Skeletal muscle cell (primary cell): ENCODE results near the gene GCDH.
"Not testable (repeated sequence)": the region's sequence is repeated elsewhere in the genome, so short reads cannot be mapped to it uniquely, and the experiment has no call there.

Experiments
- DNase-seq: peaks from one replicate; pipeline ENCODE4 v3.0.0-alpha.2; 2010; ENCODE audit warnings: low read depth
- H3K4me3 ChIP-seq: 2 replicates; pipeline ENCODE4 v1.5.1; 2011; ENCODE audit warnings: low read depth, mild to moderate bottlenecking, control low read depth, low read length, moderate library complexity

GCDH gene

GRCh38 chr19:12871681-12872080, 19.3 kb upstream of the GCDH start:
- H3K4me3 ChIP-seq: no peak overlapping the region
- DNase-seq: no peak

DNA sequence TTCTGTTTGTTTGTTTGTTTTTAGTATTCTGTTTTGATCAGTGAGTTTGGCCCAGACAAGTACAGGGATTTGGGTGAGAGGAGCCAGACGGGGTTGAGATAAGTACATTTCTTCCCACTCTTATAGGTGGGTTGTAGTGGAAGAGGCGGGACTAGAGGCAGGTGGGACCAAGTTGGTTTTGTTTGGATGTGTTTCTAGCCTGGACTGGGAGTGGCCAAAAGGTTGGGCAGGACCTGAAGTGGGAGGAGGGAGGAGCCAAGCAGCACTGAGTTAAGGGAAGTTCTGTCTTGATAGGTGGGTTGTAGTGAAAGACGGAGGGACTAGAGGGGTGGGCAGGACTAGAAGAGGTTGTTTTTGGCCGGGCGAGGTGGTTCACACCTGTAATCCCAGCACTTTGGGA, 18.7 kb upstream of the GCDH start:
- no peak for DNase-seq
- no peak overlapping the region for H3K4me3 ChIP-seq

DNA sequence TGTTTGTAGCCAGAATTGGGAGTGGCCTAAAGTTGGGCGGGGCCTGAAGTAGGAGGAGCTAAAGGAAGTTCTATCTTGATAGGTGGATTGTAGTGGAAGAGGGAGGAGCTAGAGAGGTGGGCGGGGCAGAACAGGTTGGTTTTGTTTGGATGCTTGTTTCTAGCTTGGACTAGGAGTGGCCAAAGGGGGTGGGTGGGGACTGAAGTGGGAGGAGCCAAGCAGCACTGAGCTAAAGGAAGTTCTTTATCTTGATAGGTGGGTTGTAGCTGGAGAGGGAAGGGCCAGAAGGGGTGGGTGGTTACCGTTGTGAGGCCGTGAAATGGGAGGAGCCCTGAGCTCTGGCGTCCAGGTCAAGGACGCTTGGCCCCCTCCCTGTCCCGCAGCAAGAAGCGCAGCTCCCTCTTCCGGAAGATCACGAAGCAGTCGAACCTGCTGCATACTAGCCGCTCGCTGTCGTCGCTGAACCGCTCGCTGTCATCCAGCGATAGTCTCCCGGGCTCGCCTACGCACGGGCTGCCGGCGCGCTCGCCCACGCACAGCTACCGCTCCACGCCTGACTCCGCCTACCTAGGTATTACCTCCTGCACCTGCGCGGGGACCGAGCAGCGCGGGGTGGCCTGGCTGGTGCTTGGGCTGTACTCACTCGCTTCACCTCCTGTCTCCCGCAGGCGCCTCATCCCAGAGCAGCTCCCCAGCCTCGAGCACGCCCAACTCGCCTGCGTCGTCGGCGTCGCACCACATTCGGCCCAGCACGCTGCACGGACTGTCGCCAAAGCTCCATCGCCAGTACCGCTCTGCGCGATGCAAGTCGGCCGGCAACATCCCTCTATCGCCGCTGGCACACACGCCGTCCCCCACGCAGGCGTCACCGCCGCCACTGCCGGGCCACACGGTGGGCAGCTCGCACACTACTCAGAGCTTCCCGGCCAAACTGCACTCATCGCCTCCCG, 17.7 kb upstream of the GCDH start:
- H3K4me3 ChIP-seq: peak overlapping the region; percentile 33

DNA sequence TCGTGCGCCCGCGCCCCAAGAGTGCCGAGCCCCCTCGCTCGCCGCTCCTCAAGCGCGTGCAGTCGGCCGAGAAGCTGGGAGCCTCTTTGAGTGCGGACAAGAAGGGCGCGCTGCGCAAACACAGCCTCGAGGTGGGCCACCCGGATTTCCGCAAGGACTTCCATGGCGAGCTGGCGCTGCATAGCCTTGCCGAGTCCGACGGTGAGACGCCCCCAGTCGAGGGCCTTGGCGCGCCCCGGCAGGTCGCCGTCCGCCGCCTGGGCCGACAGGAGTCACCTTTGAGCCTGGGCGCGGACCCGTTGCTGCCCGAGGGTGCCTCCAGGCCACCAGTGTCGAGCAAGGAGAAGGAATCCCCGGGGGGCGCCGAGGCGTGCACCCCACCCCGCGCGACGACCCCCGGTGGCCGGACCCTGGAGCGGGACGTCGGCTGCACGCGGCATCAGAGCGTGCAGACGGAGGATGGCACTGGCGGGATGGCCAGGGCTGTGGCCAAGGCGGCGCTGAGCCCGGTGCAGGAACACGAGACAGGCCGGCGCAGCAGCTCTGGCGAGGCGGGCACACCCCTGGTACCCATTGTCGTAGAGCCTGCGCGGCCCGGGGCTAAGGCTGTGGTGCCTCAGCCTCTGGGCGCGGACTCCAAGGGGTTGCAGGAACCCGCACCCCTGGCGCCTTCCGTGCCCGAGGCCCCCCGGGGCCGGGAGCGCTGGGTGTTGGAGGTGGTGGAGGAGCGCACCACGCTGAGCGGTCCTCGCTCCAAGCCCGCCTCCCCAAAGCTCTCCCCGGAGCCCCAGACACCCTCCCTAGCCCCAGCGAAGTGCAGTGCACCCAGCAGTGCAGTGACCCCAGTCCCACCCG, 16.8 kb upstream of the GCDH start:
- no peak overlapping the region for H3K4me3 ChIP-seq
- no peak for DNase-seq

More for the DNA sequence above, 17.7 kb upstream of the GCDH start:
- no peak for DNase-seq

DNA sequence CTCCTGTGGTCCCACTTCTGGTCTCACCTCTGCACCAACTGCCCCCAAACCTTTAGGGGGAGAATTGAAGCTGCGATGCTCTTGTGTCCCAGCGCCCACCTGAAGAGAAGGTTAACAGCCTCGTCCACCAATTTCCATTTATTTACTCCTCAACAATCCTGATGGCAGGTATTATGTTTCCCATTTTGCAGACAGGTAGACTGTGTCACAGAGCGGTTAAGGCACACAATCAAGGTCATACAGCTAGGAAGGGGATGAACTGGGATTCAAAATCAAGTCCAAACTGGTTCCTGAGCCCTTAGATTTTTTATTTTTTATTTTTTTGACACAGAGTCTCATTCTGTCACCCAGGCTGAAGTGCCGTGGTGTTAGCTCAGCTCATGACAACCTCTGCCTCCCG, 15.9 kb upstream of the GCDH start:
- no peak overlapping the region for H3K4me3 ChIP-seq
- no peak for DNase-seq

GRCh38 chr19:12880551-12881171, 10.3 kb upstream of the GCDH start:
- DNase-seq: no peak
- peak overlapping the region; percentile 72 for H3K4me3 ChIP-seq

DNA sequence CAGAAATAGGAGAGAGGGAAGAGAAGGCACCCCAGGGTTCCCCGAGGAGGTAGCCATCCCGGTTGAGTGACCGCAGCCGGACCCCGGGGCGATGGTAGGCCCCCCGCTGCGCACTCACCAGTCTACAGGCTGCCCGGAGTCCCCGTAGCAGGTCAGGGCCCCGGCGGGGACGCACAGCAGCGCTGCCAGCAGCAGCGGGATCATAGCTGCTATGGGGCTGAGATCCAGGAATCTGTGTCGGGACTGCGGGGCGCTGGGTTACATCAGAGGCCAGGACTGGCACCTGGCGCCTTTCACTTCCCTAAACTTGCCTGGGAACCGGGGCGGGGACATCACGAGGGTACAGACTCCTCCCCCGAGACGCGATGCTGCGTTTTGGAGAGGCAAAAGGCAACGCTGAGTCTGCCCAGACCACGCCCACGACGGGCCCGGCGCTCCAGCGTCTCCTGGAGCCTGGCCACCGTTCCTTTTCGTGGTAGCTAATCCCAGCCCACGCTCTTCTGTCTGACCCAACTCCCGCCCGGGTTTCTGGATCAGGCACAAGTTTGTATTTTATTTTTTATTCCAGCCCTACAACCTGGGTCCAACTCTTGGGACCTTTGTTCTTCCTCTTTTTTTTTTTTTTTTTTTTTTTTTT, 9.7 kb upstream of the GCDH start, which contains the start of gene DNASE2:
TSS of gene DNASE2 (minus strand) at position 278 of the 637 bp plus-strand sequence. CDS start at position 204, 74 bp downstream.
- DNase-seq: peak; percentile 62
- peak within 1 kb of the TSS; percentile 72 for H3K4me3 ChIP-seq

DNA sequence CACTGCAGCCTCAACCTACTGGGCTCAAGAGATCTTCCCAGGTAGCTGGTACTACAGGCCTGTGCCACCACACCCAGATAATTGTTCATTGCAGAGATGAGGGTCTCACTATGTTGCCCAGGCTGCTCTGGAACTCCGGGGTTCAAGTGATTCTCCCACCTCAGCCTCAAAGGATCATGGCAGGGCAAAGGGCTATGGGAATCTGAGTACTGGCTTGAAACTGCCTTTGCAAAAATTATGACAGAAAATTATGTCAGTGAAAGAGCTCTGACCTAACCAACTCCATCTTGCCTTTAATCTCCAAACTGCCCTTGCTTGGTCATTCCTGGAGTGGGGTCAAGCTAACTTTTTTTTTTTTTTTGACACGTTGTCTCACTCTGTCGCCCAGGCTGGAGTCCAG, 8.4 kb upstream of the GCDH start:
- H3K4me3 ChIP-seq: no peak overlapping the region

GRCh38 chr19:12884202-12884601, 6.8 kb upstream of the GCDH start:
- no peak overlapping the region for H3K4me3 ChIP-seq
- DNase-seq: no peak

More for the DNA sequence above, 8.4 kb upstream of the GCDH start:
- DNase-seq: no peak

GRCh38 chr19:12884627-12884925, 6.4 kb upstream of the GCDH start:
- H3K4me3 ChIP-seq: no peak overlapping the region

DNA sequence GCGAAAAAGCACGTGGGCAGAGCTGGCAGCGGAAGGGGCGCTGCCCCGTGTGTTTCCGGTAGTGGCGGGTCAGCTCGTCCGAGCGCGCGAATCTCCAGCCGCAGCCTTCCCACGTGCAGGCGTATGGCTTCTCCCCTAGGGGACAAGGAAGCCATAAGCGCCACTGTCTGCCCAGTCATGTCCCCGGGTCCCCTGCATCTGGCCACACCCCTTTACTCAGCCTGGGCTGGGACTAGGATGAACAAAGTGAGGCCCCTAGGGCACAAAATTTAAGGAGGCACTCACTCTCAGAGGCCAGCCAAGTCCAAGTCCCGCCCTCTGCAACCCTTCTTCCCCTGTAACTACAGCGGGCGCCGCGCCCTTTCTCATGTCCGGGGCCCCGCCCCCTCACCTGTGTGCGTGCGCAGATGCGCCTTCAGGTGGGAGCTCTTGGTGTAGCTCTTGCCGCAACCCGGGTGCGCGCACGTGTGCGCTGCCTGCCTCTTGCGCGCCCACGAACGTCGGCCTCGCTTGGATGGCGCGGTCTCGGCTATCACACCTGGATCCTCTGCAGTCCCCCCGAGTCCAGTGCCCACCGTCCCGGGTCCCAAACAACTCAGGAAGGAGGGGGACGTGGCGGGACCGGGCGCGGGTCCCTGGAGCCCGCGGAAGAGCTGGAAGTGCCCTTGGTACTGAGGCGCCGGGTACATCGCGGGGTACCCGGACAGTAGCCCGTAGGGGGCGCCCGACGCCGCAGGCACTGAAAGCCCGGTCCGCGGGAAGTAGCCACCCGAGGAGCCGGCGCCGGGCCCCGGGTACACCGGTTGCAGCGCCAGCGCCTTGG, 5.8 kb upstream of the GCDH start:
- DNase-seq: no peak
- peak overlapping the region; percentile 28 for H3K4me3 ChIP-seq

More at GRCh38 chr19:12884627-12884925, 6.4 kb upstream of the GCDH start:
- no peak for DNase-seq

GRCh38 chr19:12885749-12886650, 5.0 kb upstream of the GCDH start:
- peak overlapping the region; percentile 28 for H3K4me3 ChIP-seq
- no peak for DNase-seq

- no peak for DNase-seq
- no peak overlapping the region for H3K4me3 ChIP-seq
These were observed 4.3 kb upstream of the GCDH start for GRCh38 chr19:12886651-12886968.

DNA sequence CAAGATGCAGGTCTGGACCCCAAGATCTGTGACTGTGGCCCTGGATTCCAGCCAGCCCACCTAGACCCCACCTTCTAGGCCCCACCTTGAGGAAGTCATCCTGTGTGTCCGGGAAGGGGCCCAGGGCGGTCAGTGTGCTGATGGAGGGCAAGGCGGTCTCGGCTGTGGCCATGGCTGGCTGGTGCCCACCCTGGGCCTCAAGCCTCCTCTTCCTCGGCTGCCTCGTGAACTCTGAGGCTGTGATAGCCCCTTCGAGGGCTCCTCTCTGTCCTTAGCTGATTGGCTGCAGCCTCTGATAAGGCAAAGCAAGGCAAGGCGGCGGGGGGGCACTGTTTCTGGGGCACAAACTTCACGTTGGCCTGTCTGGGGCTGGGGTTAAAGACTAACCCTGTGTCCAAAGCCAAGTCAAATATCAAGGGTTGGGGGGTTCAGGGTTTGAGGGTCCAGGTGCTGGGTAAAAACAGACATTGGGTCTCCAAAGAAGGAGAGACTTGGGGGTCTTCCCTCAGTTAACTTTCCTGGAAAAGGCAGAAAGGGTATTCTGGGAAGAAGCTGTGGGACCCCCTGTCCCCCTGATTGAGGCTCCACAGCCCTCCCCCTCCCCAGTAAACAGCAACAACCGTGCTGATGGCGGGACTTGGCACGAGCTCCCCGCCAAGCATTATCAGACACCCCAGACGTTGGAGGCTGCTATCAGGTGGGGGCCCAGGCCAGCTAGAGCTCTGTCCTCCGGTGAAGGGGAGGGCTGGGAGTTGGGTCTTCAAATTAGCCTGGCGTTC, 3.8 kb upstream of the GCDH start, which contains the start of gene KLF1:
TSS of gene KLF1 (minus strand) at position 233 of the 779 bp plus-strand sequence. CDS start at position 172, 61 bp downstream.
- H3K4me3 ChIP-seq: no peak within 1 kb of the TSS
- no peak for DNase-seq

GRCh38 chr19:12888006-12888603, 2.9 kb upstream of the GCDH start:
- H3K4me3 ChIP-seq: no peak overlapping the region
- DNase-seq: no peak

GRCh38 chr19:12890299-12890786, 617 bp upstream of the GCDH start:
- peak overlapping the region; percentile 25 for H3K4me3 ChIP-seq
- DNase-seq: not testable (repeated sequence)
